NCI-H1436 (cell line): Measurements from ENCODE around the gene ANXA6.

Experiments
- DNase-seq: peaks from one replicate; lab custom pipeline; 2025; lab: John Stamatoyannopoulos, UW

The ANXA6 gene

DNA sequence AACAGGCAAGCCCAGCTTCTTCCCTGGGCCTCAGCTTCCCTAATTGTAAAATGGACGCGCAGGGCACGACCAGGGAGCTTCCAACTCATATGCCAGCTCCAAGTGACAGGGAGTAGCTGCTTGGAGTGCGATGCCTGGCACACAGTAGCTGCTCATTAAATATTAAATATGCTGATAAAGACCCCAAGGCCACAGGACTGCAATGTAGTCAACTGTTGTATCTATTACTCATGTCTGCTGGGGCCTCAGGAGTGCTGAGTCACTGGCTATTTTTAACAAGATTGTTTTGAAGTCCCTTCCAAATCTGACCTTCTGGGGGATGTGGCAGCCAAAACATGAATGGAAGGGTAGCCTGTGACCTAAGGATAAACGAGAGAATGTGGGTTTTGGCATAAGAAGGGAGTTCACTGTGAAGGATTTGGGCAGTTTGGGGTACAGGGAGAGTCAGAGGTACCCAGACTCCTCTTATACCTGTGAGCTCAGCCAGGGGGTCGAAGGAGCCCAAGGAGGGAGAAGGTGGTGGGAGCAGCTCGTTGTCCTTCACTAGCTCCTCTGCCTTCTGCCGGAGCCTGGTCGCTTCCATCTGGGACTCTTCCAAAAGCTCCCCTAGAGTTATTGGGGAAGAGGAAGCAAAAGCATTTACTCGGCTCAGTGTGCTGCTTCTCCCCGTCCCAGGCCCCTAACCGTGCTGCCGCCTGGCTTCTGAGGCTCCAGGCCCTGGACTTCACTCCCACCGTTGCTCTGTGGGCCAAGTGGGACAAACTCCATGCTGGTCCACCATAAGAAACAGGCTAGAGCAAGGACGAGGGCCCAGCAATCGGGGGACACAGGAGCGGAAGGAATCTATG is 94.2 kb downstream of the ANXA6 start:
- DNase-seq, result no peak

DNA sequence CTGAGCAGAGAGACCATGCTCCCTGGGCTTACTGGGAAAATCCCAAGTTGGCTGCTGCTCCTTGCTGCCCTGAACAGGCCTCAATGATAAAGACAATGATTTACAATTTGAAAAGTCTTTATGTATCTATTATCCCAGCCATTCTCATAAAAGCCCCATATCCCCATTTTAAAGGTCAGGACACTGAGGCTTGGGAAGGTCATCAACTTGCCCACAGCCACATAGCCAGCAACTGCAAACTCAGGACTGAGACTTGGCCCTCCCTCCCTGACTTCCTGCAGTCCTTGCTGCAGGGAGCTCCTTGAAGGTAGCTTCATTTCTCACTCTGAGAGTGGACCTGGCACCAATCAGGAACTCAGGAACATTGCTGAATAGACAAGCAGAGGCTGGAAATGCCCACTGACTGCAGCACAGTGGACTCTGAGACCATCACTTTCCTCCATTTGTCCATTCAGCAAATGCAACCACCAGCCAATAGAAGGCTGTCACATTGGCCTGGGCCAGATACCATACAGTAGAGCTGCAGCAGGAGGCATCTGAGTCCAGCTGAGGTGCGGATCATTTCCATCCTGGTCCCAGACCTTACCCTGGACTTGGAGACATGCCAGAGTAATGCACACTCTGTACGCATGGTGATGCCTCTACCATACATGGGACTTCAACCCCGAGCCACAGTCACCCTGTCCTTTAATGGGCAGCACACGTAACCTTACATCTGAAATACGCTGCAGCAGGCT is 95.0 kb downstream of the ANXA6 start:
- DNase-seq, result no peak

GRCh38 chr5:151060742-151061141 is 96.8 kb downstream of the ANXA6 start:
- DNase-seq, result no peak

DNA sequence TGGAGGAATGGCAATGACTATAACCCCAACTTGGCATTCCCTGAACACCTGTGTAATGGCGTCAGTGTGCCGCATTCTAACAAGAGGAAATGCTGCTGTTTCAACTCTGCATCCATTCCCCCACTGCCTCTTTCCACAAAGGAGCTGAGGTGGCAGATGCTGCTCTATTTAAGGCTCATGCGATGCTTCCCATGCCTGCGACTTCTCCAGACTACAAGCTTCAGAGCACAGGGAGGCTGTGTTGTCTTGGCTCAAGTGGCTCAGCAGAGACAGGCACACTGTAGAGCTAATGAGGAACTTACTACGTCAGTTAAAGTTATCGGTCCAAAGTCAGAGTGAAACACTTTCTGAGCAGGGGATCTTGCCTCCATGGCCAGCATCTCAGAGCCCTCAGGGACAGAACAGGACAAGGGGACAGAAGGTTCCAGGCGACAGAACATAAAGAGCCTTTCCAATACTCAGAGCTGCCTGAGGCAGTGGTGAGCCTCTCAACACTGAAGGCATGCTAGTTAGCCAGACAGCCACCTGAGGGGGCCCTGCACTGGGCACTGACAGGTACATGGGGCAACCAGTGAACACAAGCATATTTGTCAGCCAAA is 98.6 kb downstream of the ANXA6 start:
- DNase-seq, result no peak

GRCh38 chr5:151058301-151058700 is 99.3 kb downstream of the ANXA6 start:
- no peak for DNase-seq

DNA sequence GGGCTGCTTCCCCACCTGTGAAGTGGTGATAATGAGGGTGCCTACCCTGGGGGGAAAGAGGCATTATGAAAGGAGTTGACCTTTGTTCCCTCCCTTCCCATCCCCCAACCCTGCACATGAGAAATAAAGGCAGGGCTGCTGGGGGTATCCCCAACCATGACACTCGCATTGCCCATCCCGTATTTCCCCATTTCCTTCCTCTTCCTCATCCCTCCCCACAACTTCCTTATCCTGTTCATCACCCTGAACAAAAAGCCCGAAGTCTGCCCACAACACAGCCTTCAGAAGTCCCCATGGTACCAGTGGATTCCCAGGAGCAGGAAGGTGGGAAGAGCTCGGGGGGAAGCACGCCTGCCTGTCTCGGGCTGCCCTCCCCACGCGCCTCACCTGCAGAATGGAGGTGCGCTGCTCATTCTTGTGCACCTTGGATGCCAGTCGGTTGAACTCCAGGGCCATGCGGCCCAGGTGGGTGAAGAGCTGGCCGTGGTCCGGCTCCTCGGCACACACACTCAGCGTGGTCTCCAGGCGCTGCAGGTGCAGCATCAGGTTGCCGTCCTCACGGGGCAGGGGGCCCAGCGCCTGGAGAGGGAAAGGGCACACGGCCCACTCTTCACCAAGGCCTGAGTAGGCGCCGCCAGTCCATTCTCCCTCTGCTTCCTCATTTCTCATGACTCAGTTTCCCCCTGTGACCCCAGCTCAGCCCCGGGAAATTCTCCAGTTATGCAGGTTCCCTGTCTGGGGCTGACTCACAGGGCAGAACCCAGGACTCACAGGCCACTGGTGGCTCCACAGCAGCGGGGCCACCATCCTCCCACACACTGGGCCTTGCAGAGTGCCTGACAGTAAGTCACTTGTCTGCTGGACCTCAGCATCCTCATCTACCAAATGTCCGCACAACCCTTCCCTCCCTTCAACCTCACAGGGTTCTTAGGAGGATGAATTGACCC is 100.9 kb downstream of the ANXA6 start:
- DNase-seq, result no peak

GRCh38 chr5:151055336-151055735 is 102.2 kb downstream of the ANXA6 start:
- no peak for DNase-seq

DNA sequence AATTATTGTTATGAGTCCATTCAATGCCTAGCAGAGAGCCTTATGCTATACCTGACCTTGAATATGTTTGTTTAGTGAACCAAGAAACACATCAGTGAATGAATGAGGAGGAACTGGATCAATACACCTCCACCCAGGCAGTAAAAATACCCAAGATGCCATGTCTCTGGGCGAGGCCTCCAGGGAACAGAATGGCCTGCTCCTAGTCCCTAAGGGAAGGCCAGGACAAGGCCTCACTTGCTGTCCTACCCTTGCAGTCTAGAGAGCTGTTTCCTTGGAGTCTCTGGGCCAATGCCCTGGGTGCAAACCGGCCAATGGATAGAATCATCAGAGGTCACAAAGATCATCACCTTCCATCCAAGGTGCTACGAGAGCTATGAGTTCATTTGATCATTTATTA is 102.9 kb downstream of the ANXA6 start:
- DNase-seq, result no peak

DNA sequence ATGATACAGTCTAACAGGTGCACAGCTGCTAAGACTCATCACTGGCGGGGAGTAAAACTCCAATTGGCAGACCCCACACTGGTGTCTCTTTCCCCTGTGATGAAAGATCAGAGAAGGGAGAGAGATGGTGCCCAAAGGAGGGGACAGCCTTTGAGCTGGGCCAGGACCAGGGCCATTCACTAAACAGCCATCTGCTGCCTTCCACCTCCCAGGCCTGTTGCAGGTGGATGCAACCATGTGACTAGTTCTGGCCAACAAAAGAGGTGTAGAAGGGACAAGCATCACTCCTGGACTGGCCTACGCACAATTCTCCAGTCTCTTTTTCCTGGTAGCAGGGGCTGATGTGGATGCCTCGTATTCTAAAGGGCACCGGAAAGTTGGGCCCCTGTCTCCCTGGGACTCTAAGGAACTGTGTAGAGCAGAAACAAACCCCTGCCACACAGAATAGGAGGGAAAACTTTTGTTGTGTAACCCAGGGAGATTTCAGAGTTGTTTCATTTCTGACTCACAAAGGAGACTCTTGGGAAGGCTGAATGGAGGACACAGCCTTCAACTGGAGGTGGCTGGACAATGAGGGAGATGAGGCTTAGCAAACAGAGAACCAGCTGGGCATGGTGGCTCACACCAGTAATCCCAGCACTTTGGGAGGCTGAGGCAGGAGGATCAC is 103.7 kb downstream of the ANXA6 start:
- no peak for DNase-seq

- no peak for DNase-seq
These were observed 104.7 kb downstream of the ANXA6 start for GRCh38 chr5:151052836-151053235.

GRCh38 chr5:151051931-151052608 is 105.5 kb downstream of the ANXA6 start:
- DNase-seq, result no peak

GRCh38 chr5:151051066-151051930 is 106.3 kb downstream of the ANXA6 start:
- DNase-seq, result peak; percentile 25
